HL-60 (cell line): ENCODE results near the gene CXCL9.

Experiments used
- CTCF ChIP-seq: IDR thresholded peaks from one replicate; pipeline ENCODE4 v1.5.1; 2011; ENCODE audit warnings: low read length, control low read depth, inconsistent platforms; ENCODE audit not compliant: insufficient read depth
- GABPA ChIP-seq: IDR thresholded peaks from 2 replicates; pipeline ENCODE4 v1.6.1; 2012; ENCODE audit warnings: low read depth
- POLR2AphosphoS5 ChIP-seq: IDR thresholded peaks from 2 replicates; pipeline ENCODE4 v1.6.1; 2012; ENCODE audit warnings: low read depth
- REST ChIP-seq: IDR thresholded peaks from 2 replicates; pipeline ENCODE4 v1.6.1; 2012; ENCODE audit warnings: low read depth; ENCODE audit not compliant: insufficient replicate concordance
- SPI1 ChIP-seq: IDR thresholded peaks from 2 replicates; pipeline ENCODE4 v1.6.1; 2012; ENCODE audit warnings: low read depth, mild to moderate bottlenecking, borderline replicate concordance

GRCh38 chr4:75995727-75996126 is 11.6 kb downstream of the CXCL9 start:
- no peak for TF ChIP-seq GABPA
- TF ChIP-seq CTCF, result peak; percentile 18
- no peak for TF ChIP-seq POLR2AphosphoS5
- no peak for TF ChIP-seq REST
- no peak for TF ChIP-seq SPI1
